ENCODE measurements around the gene PPIL1. TPM values are rescaled to one million over a fixed set of nuclear protein-coding genes. Genes with fewer than 3 reads are reported as not detected.

Gene PPIL1
- polyA plus RNA-seq, 1 donor (not counting 4 experiments of a cell fraction or from before 2014, with no cell fraction given) = 45.5 TPM

DNA sequence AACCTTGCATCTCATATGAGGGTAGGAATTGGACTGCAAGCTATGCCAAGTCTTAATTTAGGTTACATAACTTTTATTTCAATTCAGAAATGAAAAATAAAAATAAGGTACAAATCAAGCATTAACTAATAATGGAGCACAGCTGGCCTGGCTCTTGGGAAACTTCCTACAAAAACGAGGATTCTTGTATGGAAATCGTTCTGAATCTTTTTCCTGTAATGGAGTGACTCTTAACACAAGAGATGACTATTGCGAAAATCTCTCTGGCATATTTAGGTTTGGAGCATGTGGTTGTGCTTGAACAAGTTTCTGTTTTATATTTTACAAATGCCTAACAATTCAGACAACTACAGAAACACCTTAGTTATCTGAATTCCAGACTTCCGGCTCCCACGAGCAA, 45.9 kb upstream of the PPIL1 start:
- DNase-seq (ENCODE audit: low read depth, low spot score) (no peak), FAIRE-seq (no peak)
- H3K27ac ChIP-seq (ENCODE audit: control insufficient read depth, insufficient read depth, low read length) = no peak overlapping the region
- no peak overlapping the region for H2AFZ ChIP-seq (ENCODE audit: control insufficient read depth, low read length)
- H3K27me3 ChIP-seq (ENCODE audit: control insufficient read depth, extremely low read depth, insufficient read depth, low read length) = no peaks in the 10 kb centered on the region
- no peak for TF ChIP-seq EZH2 (IDR thresholded peaks at IDR 0.05; ENCODE audit: low read length)
- TF ChIP-seq, protein P1, sequence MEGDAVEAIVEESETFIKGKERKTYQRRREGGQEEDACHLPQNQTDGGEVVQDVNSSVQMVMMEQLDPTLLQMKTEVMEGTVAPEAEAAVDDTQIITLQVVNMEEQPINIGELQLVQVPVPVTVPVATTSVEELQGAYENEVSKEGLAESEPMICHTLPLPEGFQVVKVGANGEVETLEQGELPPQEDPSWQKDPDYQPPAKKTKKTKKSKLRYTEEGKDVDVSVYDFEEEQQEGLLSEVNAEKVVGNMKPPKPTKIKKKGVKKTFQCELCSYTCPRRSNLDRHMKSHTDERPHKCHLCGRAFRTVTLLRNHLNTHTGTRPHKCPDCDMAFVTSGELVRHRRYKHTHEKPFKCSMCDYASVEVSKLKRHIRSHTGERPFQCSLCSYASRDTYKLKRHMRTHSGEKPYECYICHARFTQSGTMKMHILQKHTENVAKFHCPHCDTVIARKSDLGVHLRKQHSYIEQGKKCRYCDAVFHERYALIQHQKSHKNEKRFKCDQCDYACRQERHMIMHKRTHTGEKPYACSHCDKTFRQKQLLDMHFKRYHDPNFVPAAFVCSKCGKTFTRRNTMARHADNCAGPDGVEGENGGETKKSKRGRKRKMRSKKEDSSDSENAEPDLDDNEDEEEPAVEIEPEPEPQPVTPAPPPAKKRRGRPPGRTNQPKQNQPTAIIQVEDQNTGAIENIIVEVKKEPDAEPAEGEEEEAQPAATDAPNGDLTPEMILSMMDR (optimal IDR thresholded peaks at IDR 0.05 in 1 of 3, IDR thresholded peaks at IDR 0.05 in 1 of 3, conservative IDR thresholded peaks at IDR 0.05 in 1 of 3; ENCODE audit: extremely low read depth in 1 of 3, insufficient read depth in 2 of 3, low read length in 3 of 3) = no peak
- no peak overlapping the region for H3K4me3 ChIP-seq (ENCODE audit: control insufficient read depth in 2 of 3, extremely low read depth in 1 of 3, insufficient read depth in 2 of 3, low read depth in 1 of 3, low read length in 3 of 3)
- dilution Hi-C loops (cut with MboI; ENCODE audit: extremely low pct_ligation_motif_present, low sequenced_read_pairs) = no loop called here
- no peaks in the 10 kb centered on the region for H4K20me1 ChIP-seq (ENCODE audit: control insufficient read depth, extremely low read depth, insufficient read depth, low read length)
- H3K36me3 ChIP-seq (ENCODE audit: control insufficient read depth in 2 of 2, extremely low read depth in 1 of 2, insufficient read depth in 2 of 2, low read length in 2 of 2) = peaks cover 15 to 21% of the 10 kb centered on the region in 2 experiments
- H3K9me3 ChIP-seq (ENCODE audit: control insufficient read depth, low read depth, low read length) = no peaks in the 10 kb centered on the region
- H3K9me1 ChIP-seq (ENCODE audit: control insufficient read depth, extremely low read depth, insufficient read depth, low read length) = no peaks in the 10 kb centered on the region
- no peak overlapping the region for H3K4me2 ChIP-seq (ENCODE audit: control insufficient read depth, extremely low read depth, insufficient read depth, low read depth, low read length)
- H3K9ac ChIP-seq (ENCODE audit: control insufficient read depth, extremely low read depth, insufficient read depth, low read length) = no peak overlapping the region
- H3K4me1 ChIP-seq (ENCODE audit: control insufficient read depth, extremely low read depth, insufficient read depth, low read length) = no peaks in the 10 kb centered on the region
- H3K79me2 ChIP-seq (ENCODE audit: control insufficient read depth, insufficient read depth, low read length) = no peaks in the 10 kb centered on the region

DNA sequence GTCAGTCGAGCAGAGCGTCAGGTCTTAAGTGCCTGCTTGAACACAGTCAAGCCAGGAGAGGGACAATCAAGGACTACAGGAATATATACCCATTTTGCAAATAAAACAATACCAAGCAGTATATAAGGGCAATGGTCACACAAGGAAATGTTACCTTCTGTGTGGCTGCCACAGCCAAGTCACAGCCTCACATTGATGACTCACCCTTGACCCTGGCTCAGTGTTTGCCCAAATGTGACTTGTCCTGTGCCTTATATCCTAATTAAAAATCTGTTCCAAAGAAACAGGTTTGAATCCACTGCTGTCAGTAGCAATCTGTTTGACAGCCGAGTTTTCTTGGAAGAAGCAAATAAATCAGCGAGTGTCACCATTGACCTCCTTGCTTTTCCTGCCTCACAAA, 45.4 kb upstream of the PPIL1 start:
- H3K36me3 ChIP-seq (ENCODE audit: control insufficient read depth in 2 of 2, extremely low read depth in 1 of 2, insufficient read depth in 2 of 2, low read length in 2 of 2) = peaks cover 15 to 19% of the 10 kb centered on the region in 2 experiments

More for the DNA sequence above, 45.4 kb upstream of the PPIL1 start:
- no peaks in the 10 kb centered on the region for H3K79me2 ChIP-seq (ENCODE audit: control insufficient read depth, insufficient read depth, low read length)
- dilution Hi-C loops (cut with MboI; ENCODE audit: extremely low pct_ligation_motif_present, low sequenced_read_pairs) = no loop called here
- TF ChIP-seq EZH2 (IDR thresholded peaks at IDR 0.05; ENCODE audit: low read length) = no peak
- TF ChIP-seq, protein P1 (optimal IDR thresholded peaks at IDR 0.05 in 1 of 3, IDR thresholded peaks at IDR 0.05 in 1 of 3, conservative IDR thresholded peaks at IDR 0.05 in 1 of 3; ENCODE audit: extremely low read depth in 1 of 3, insufficient read depth in 2 of 3, low read length in 3 of 3) = no peak
- FAIRE-seq (no peak), DNase-seq (ENCODE audit: low read depth, low spot score) (no peak)
- no peaks in the 10 kb centered on the region for H3K9me1 ChIP-seq (ENCODE audit: control insufficient read depth, extremely low read depth, insufficient read depth, low read length)
- H3K4me3 ChIP-seq (ENCODE audit: control insufficient read depth in 2 of 3, extremely low read depth in 1 of 3, insufficient read depth in 2 of 3, low read depth in 1 of 3, low read length in 3 of 3) = no peak overlapping the region
- no peak overlapping the region for H2AFZ ChIP-seq (ENCODE audit: control insufficient read depth, low read length)
- no peaks in the 10 kb centered on the region for H3K9me3 ChIP-seq (ENCODE audit: control insufficient read depth, low read depth, low read length)
- H3K9ac ChIP-seq (ENCODE audit: control insufficient read depth, extremely low read depth, insufficient read depth, low read length) = no peak overlapping the region
- no peak overlapping the region for H3K4me2 ChIP-seq (ENCODE audit: control insufficient read depth, extremely low read depth, insufficient read depth, low read depth, low read length)
- H3K4me1 ChIP-seq (ENCODE audit: control insufficient read depth, extremely low read depth, insufficient read depth, low read length) = no peaks in the 10 kb centered on the region
- no peaks in the 10 kb centered on the region for H4K20me1 ChIP-seq (ENCODE audit: control insufficient read depth, extremely low read depth, insufficient read depth, low read length)
- H3K27ac ChIP-seq (ENCODE audit: control insufficient read depth, insufficient read depth, low read length) = no peak overlapping the region
- no peaks in the 10 kb centered on the region for H3K27me3 ChIP-seq (ENCODE audit: control insufficient read depth, extremely low read depth, insufficient read depth, low read length)

Measured in keratinocyte (primary cell).